RWPE1 (cell line): ENCODE measurements around the gene BTNL9.
"Not testable (repeated sequence)": the region's sequence is repeated elsewhere in the genome, so short reads cannot be mapped to it uniquely, and the experiment has no call there.

Source experiments
- CTCF ChIA-PET: fragments of 350-600 bp; sonication (Branson Sonifier 250); formaldehyde crosslinking; extraction: SDS; loops from one replicate; lab custom pipeline; 2021; lab: Yijun Ruan, JAX
- POLR2A ChIA-PET: fragments of 400-600 bp; formaldehyde crosslinking; extraction: SDS; loops from one replicate; lab custom pipeline; 2020; ENCODE audit warnings: antibody characterized with exemption; ENCODE audit not compliant: low non-redundant PET; lab: Yijun Ruan, JAX
- DNase-seq: peaks from one replicate; pipeline ENCODE4 v3.0.0; 2012; ENCODE audit warnings: low spot score
- H3K27ac ChIP-seq: fragments of 450-650 bp; 2 replicates; pipeline ENCODE4 v1.5.1; 2017
- TF ChIP-seq, protein P1 (sequence below): fragments of 450-650 bp; conservative IDR thresholded peaks from 2 replicates; pipeline ENCODE4 v1.5.1; 2017; ENCODE audit warnings: low read depth, mild to moderate bottlenecking

Gene BTNL9

DNA sequence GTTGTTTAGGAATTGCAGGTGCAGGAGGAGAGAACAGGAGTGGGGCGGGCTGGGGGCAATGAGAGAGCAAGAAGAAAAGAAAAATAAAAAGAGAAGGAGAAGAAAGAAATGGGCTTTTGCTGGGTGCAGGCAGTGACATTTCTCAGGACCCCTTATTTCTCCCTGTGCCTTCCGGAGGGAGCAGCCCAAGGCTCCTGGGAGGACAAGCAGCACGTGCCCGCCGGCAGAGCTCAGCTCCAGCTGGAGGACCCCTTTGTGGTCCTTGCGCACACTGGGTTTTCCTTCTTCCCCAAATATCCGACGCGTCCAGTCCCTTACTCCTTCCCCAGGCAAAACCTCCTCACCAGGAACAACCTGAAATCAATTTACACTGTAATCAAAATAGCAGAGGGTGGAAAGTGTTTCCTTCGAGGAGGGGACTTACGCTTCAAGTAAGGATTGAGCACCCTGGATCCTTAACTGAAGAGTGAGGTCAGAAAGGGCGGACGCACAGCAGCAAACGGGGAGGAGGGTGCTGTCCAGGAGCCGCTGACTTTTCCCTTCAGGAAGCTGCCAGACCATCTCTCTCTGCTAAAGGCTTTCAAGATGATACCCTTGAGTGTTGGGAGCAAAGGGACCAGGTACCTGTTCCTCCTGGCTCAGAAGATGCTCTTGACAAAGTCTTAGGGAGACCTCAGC, 2.1 kb downstream of the BTNL9 start:
- ChIA-PET CTCF (interaction anchor here (0.5 kb wide), 1 partner anchor 73 kb away, joined by 5 read pairs; no protein-coding TSS in a partner anchor), POLR2A (no interaction called here)
- H3K27ac ChIP-seq, result no peak overlapping the region
- DNase-seq, result no peak
- TF ChIP-seq, protein P1, sequence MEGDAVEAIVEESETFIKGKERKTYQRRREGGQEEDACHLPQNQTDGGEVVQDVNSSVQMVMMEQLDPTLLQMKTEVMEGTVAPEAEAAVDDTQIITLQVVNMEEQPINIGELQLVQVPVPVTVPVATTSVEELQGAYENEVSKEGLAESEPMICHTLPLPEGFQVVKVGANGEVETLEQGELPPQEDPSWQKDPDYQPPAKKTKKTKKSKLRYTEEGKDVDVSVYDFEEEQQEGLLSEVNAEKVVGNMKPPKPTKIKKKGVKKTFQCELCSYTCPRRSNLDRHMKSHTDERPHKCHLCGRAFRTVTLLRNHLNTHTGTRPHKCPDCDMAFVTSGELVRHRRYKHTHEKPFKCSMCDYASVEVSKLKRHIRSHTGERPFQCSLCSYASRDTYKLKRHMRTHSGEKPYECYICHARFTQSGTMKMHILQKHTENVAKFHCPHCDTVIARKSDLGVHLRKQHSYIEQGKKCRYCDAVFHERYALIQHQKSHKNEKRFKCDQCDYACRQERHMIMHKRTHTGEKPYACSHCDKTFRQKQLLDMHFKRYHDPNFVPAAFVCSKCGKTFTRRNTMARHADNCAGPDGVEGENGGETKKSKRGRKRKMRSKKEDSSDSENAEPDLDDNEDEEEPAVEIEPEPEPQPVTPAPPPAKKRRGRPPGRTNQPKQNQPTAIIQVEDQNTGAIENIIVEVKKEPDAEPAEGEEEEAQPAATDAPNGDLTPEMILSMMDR, result no peak

DNA sequence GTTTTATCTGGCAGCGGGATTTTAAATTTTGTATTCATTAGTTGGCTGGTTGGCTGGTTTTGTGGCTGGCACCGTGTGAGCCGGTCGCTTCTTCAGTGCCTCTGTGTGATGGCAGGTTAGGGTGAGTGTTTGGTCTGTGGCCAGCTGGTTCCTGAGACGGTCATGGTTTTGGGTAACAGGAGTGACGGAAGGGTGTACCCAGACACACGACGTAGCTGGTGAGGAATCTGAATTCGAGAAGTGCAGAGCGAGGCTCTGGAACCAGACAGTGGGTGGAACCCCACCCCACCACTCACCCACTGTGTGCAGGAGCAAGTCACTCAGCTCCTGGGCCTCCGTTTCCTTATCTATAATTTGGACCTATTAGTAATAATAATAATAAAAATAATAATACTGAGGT, 2.7 kb downstream of the BTNL9 start:
- H3K27ac ChIP-seq, result no peak overlapping the region
- ChIA-PET CTCF (interaction anchor here (0.5 kb wide), 1 partner anchor 72 kb away, joined by 5 read pairs; no protein-coding TSS in a partner anchor), POLR2A (no interaction called here)
- TF ChIP-seq, protein P1, result no peak
- no peak for DNase-seq

DNA sequence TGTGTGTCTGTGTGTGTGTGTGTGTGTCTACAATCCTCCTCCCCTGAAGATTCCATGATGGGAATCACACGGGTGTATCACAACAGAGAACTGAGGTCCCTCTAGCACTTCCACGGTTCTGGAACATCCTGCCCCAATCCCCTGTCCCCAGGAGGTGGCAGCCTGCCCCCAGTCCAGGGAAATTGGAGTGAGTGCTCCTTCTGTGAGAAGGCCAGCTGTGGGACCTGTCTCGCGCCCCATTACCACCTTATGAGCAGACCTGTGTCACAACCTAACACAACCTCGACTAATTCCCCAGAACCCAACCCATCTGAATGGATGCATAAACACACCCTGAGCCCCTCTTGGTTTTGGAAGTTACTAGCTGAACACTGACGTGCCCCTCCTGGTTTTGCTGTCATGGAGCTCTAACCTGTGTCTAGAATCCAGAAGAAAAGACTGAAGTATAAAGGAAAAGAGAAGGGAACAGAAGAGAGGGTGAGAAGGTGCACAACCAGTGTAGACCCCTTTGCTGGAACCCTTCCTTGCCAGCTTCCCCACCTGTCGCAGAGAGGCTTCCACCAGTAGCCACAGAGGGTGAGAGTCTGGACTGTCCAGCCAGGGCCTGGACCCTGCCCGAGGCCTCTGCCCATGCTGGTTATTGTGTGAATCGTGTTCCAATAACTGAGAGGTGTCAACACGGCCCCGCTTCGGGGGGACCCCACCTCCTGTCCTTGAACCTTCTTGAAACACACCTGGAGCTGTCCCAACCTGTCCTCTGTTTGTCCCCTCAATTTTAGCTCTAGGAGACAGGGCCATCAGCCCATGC, 3.4 kb downstream of the BTNL9 start:
- DNase-seq, result no peak
- H3K27ac ChIP-seq, result no peak overlapping the region
- TF ChIP-seq, protein P1, result no peak
- CTCF ChIA-PET, result interaction anchor here (0.6 to 0.9 kb wide), 2 partner anchors 130 to 602 kb away, joined by 4 to 5 read pairs; no protein-coding TSS in a partner anchor
- POLR2A ChIA-PET, result no interaction called here

DNA sequence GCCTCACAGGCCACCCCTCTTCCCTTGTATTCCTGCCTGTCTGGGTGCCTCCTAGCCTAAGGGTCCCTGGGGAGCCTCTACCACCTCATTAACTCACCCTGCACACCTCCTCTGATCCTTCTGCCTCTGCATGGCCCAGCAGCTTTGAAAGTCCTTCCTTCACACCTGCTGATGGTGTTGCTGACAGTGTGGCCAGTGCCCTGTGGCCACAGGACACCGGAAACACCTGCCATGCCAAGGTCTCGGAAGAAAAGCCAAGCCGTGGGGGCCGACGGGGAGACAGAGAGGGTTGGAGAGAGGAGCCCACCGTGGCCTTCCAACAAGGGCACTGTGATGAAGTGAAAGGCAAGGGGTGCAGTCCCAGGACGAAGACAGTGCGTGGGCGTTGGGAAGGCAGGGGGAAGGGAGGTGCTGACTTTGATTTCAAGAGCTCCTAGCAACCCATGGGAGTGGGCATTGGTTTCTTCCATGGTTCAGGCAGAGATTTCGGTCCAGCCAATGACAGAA, 4.1 kb downstream of the BTNL9 start:
- POLR2A ChIA-PET, result no interaction called here

DNA sequence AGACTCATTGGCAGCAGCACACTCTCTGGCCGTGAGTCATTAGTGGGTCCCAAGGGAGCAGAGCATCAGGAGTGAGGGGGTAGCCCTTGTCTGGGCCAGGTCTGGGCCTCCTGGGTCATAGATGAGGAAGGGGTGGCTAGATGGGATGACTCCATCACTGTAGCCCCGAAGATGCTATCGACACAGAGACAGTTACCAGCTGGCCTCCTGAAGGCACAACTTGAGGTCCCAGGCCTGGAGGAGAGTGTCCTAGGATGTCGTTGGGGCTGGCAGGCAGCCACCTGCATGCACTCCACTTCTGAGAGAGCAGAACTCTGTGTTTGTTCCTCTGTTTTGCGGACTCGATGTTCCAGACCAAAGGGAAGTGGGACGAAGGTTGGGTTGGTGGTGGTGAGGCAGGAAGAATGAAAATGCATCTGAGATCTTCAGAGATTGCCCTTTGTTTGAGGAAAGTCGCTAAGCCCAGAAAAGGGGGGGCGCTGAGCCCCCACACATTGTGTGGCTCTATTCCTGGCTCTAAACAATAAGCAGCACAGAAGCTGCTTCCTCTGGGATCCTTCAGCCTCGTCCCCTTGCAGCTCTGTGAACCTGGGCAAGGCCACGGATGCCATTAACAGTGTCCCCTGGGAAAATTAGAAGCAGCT, 4.7 kb downstream of the BTNL9 start:
- ChIA-PET POLR2A (no interaction called here), CTCF (no interaction called here)
- H3K27ac ChIP-seq, result no peak overlapping the region
- no peak for DNase-seq
- TF ChIP-seq, protein P1, result no peak

More for the DNA sequence above, 4.1 kb downstream of the BTNL9 start:
- TF ChIP-seq, protein P1, result no peak
- DNase-seq, result no peak
- CTCF ChIA-PET, result interaction anchor here (0.6 kb wide), 1 partner anchor 603 kb away, joined by 5 read pairs; no protein-coding TSS in a partner anchor
- no peak overlapping the region for H3K27ac ChIP-seq

DNA sequence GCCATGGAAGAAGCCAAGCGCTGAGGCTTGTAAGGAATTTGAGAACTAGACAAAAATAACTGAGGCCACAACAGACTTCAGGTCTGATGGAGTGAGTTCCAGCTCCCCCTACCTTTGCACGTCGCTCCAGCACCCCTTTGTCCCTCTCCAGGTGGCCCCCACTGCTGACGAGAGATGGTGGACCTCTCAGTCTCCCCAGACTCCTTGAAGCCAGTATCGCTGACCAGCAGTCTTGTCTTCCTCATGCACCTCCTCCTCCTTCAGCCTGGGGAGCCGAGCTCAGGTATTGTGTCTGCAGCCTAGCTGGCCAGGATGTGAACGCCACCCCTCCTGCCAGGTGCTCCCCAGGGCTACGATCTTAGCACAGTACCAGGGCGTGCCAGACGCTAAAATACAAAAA, 5.2 kb downstream of the BTNL9 start:
- TF ChIP-seq, protein P1, result no peak
- no peak overlapping the region for H3K27ac ChIP-seq
- DNase-seq, result no peak
- ChIA-PET CTCF (no interaction called here), POLR2A (no interaction called here)

DNA sequence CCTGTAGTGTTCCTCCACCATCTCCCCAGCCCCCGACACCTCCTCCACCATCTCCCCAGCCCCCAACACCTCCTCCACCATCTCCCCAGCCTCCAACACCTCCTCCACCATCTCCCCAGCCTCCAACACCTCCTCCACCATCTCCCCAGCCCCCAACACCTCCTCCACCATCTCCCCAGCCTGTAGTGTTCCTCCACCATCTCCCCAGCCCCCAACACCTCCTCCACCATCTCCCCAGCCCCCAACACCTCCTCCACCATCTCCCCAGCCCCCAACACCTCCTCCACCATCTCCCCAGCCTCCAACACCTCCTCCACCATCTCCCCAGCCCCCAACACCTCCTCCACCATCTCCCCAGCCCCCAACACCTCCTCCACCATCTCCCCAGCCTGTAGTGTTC, 5.8 kb downstream of the BTNL9 start:
- CTCF ChIA-PET, POLR2A ChIA-PET, H3K27ac ChIP-seq, DNase-seq: not testable (repeated sequence)
